Measurements from ENCODE around the gene TPD52L2.
"Not testable (repeated sequence)": the region's sequence is repeated elsewhere in the genome, so short reads cannot be mapped to it uniquely, and the experiment has no call there.

Gene TPD52L2

GRCh38 chr20:63855363-63856097, 9.5 kb upstream of the TPD52L2 start:
- DNase-seq (ENCODE audit: low read depth in 1 of 2, low spot score in 1 of 2) = no peak

GRCh38 chr20:63856098-63856511, 9.0 kb upstream of the TPD52L2 start:
- no peak for DNase-seq (ENCODE audit: low read depth in 1 of 2, low spot score in 1 of 2)

- DNase-seq (ENCODE audit: low read depth in 1 of 2, low spot score in 1 of 2) = no peak
Measured at GRCh38 chr20:63857764-63858392, 7.2 kb upstream of the TPD52L2 start.

- DNase-seq (ENCODE audit: low read depth in 1 of 2, low spot score in 1 of 2) = no peak
Measured at GRCh38 chr20:63858393-63859165, 6.5 kb upstream of the TPD52L2 start.

GRCh38 chr20:63859166-63859699, 5.8 kb upstream of the TPD52L2 start:
- DNase-seq (ENCODE audit: low read depth in 1 of 2, low spot score in 1 of 2) = no peak

GRCh38 chr20:63860325-63861051, 4.6 kb upstream of the TPD52L2 start:
- DNase-seq (ENCODE audit: low read depth in 1 of 2, low spot score in 1 of 2) = no peak

GRCh38 chr20:63861365-63861934, 3.6 kb upstream of the TPD52L2 start, which contains the start of gene ABHD16B:
ABHD16B (plus strand) TSS chr20:63861498; CDS start chr20:63861541, 43 bp downstream.
- DNase-seq (ENCODE audit: low read depth in 1 of 2, low spot score in 1 of 2) = no peak

GRCh38 chr20:63861981-63862901, 2.8 kb upstream of the TPD52L2 start:
- DNase-seq (ENCODE audit: low read depth in 1 of 2, low spot score in 1 of 2) = no peak

- no peak for DNase-seq (ENCODE audit: low read depth in 1 of 2, low spot score in 1 of 2)
Measured at GRCh38 chr20:63863021-63863797, 1.9 kb upstream of the TPD52L2 start.

- peak; percentile 51 to 73 for DNase-seq (ENCODE audit: low read depth in 1 of 2, low spot score in 1 of 2)
Measured at GRCh38 chr20:63863798-63864544, 1.1 kb upstream of the TPD52L2 start.

- no peak for DNase-seq (ENCODE audit: low read depth in 1 of 2, low spot score in 1 of 2)
Measured at GRCh38 chr20:63864545-63864977, 509 bp upstream of the TPD52L2 start.

- not testable (repeated sequence) for DNase-seq (ENCODE audit: low read depth in 1 of 2, low spot score in 1 of 2)
Measured at GRCh38 chr20:63867042-63867441, 2.0 kb downstream of the TPD52L2 start.

- no peak for DNase-seq (ENCODE audit: low read depth in 1 of 2, low spot score in 1 of 2)
Measured at GRCh38 chr20:63868264-63868663, 3.2 kb downstream of the TPD52L2 start.

GRCh38 chr20:63873477-63873971, 8.5 kb downstream of the TPD52L2 start:
- DNase-seq (ENCODE audit: low read depth in 1 of 2, low spot score in 1 of 2) = peak in 1 of 2 donors; percentile 52

- not testable (repeated sequence) for DNase-seq (ENCODE audit: low read depth in 1 of 2, low spot score in 1 of 2)
Measured at GRCh38 chr20:63874241-63874640, 9.2 kb downstream of the TPD52L2 start.

GRCh38 chr20:63876489-63877036, 11.5 kb downstream of the TPD52L2 start:
- no peak for DNase-seq (ENCODE audit: low read depth in 1 of 2, low spot score in 1 of 2)

GRCh38 chr20:63877755-63878470, 12.8 kb downstream of the TPD52L2 start:
- no peak for DNase-seq (ENCODE audit: low read depth in 1 of 2, low spot score in 1 of 2)

Measured in activated CD4-positive, alpha-beta T cell treated with anti-CD3 and anti-CD28 coated beads, Interleukin-2, amount 50 U/mL, for 24 hours (primary cell).